GM06990 (cell line): ENCODE data around the gene NPEPL1.
"Not testable (repeated sequence)": the region's sequence is repeated elsewhere in the genome, so short reads cannot be mapped to it uniquely, and the experiment has no call there.

ENCODE experiments used
- DNase-seq: peaks from one replicate; pipeline ENCODE4 v3.0.0-alpha.2; 2011; ENCODE audit not compliant: insufficient read length; ENCODE audit errors: extremely low read depth
- H3K27me3 ChIP-seq: replicated peaks from 2 replicates; pipeline ENCODE4 v1.6.0; 2011; ENCODE audit warnings: low read length; ENCODE audit not compliant: control insufficient read depth, insufficient read depth
- H3K36me3 ChIP-seq: 2 replicates; pipeline ENCODE4 v1.5.1; 2011; ENCODE audit warnings: low read length; ENCODE audit not compliant: control insufficient read depth, insufficient read depth
- H3K4me3 ChIP-seq: replicated peaks from 2 replicates; pipeline ENCODE4 v1.5.1; 2011; ENCODE audit warnings: low read depth, mild to moderate bottlenecking, control low read depth, low read length
- CTCF ChIP-seq: IDR thresholded peaks from 2 replicates; pipeline ENCODE4 v1.5.1; 2011; ENCODE audit warnings: low read length, control low read depth, mild to moderate bottlenecking, inconsistent platforms; ENCODE audit not compliant: insufficient read depth, poor library complexity, severe bottlenecking

The NPEPL1 gene

GRCh38 chr20:58723628-58723984, 31.0 kb downstream of the NPEPL1 start:
- no peak for TF ChIP-seq CTCF
- H3K4me3 ChIP-seq = no peak overlapping the region
- DNase-seq = no peak
- H3K36me3 ChIP-seq = no peaks in the 10 kb centered on the region
- no peaks in the 10 kb centered on the region; the same call in 1 of the 2 replicates for H3K27me3 ChIP-seq

DNA sequence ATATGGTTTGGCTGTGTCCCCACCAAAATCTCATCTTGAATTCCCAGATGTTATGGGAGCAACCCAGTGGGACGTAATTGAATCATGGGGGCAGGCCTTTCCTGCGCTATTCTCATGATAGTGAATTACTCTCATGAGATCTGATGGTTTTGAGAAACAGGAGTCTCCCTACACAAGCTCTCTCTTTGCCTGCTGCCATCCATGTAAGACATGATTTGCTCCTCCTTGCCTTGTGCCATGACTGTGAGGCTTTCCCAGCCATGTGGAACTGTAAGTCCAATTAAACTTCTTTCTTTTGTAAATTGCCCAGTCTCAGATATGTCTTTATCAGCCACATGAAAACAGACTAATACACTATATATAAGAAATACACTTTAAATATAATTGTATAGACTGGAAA, 33.6 kb downstream of the NPEPL1 start:
- not testable (repeated sequence) for H3K36me3 ChIP-seq, H3K4me3 ChIP-seq, H3K27me3 ChIP-seq, DNase-seq

- no peak for DNase-seq
- Histone ChIP-seq H3K27me3 (no peaks in the 10 kb centered on the region), H3K4me3 (no peak overlapping the region), H3K36me3 (no peaks in the 10 kb centered on the region)
- no peak for TF ChIP-seq CTCF
Observed at GRCh38 chr20:58731192-58731591, 38.6 kb downstream of the NPEPL1 start.

DNA sequence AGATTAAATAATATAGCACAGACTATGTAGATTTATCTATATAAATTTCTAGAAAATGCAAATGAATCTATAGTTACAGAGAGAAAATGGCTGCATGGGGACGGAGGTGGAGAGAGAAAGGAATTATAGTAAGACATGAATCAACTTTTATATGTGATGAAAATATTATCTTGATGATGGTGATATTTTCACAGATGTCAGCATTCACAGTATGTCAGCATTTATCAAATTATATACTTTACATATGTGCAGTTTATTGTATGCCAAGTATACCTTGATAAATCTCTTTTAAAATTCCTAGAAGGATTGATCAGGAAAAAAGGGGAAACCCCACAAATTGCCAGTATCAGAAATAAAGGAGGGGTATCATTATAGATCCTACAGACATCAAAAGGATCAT, 44.6 kb downstream of the NPEPL1 start:
- DNase-seq = no peak
- no peaks in the 10 kb centered on the region for H3K27me3 ChIP-seq
- H3K4me3 ChIP-seq = no peak overlapping the region
- no peaks in the 10 kb centered on the region for H3K36me3 ChIP-seq
- TF ChIP-seq CTCF = no peak

- no peaks in the 10 kb centered on the region for H3K36me3 ChIP-seq
- H3K4me3 ChIP-seq = no peak overlapping the region
- DNase-seq = no peak
- H3K27me3 ChIP-seq = no peaks in the 10 kb centered on the region
- TF ChIP-seq CTCF = no peak
Observed at GRCh38 chr20:58740356-58741308, 48.0 kb downstream of the NPEPL1 start.

DNA sequence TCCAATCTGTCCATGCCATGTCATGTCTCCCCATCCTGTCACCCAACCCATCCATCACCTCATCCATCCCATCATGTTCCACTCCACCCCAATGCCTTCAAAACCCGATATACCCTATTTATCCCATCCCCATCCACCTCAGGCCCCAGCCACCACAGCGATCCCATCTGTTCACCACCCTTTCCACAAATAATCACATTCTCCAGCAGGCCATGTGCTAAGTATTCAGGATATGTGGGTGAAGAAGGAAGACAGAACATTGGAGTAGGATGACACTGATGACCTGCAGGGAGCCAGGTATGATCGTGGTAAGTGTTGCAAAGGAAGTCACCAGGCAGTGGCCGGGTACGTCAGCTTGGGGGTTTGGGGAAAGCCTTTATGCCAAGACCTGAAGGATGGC, 48.8 kb downstream of the NPEPL1 start:
- no peak for TF ChIP-seq CTCF
- Histone ChIP-seq H3K36me3 (no peaks in the 10 kb centered on the region), H3K27me3 (no peaks in the 10 kb centered on the region), H3K4me3 (no peak overlapping the region)
- no peak for DNase-seq
